HG02759 (cell line): ENCODE results near the gene PILRA.
"Not testable (repeated sequence)": the region's sequence is repeated elsewhere in the genome, so short reads cannot be mapped to it uniquely, and the experiment has no call there.

ENCODE experiments used
- ATAC-seq: cut with Tn5 transposase; IDR thresholded peaks from one replicate; pipeline ENCODE4 v1.9.1; 2021; ENCODE audit warnings: mild to moderate bottlenecking, moderate library complexity; ENCODE audit not compliant: unreplicated experiment

PILRA gene

GRCh38 chr7:100373261-100373831, at the start of gene PILRA:
PILRA (plus strand) TSS chr7:100373487; CDS start chr7:100373657, 170 bp downstream.
- no peak for ATAC-seq

GRCh38 chr7:100324194-100324593, 49.1 kb upstream of the PILRA start:
- ATAC-seq: not testable (repeated sequence)

DNA sequence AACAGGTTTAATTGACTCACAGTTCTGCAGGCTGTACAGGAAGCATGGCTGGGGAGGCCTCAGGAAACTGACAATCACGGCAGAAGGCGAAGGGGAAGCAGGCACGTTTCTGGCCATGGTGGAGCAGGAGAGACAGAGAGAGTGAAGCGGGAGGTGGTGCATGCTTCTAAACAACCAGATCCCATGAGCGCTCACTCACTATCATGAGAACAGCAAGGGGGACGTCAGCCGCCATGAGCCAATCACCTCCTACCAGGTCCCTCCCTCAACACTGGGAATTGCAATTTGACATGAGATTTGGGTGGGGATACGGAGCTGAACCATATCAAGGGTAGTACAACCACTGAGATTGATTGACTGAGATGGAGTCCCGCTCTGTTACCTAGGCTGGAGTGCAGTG, 47.6 kb upstream of the PILRA start:
- not testable (repeated sequence) for ATAC-seq

DNA sequence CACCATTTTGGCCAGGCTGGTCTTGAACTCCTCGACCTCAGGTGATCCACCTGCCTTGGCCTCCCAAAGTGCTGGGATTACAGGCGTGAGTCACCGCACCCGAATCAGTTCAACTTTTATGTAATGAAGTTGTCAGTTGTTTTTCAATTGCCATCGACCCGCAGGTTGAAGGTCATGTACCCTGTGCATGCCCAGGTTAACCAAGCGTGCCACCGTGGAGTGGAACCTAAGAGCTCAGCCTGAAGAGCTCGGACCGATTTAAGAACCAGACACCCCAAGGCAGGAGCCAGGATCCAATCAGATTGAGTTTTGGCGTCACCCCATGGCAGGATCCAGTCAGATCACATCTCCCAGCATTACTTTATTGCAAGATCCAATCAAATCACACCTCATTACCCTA, 46.4 kb upstream of the PILRA start:
- ATAC-seq: not testable (repeated sequence)

- ATAC-seq: peak; percentile 96
Measured at GRCh38 chr7:100335566-100336466, 37.5 kb upstream of the PILRA start.

DNA sequence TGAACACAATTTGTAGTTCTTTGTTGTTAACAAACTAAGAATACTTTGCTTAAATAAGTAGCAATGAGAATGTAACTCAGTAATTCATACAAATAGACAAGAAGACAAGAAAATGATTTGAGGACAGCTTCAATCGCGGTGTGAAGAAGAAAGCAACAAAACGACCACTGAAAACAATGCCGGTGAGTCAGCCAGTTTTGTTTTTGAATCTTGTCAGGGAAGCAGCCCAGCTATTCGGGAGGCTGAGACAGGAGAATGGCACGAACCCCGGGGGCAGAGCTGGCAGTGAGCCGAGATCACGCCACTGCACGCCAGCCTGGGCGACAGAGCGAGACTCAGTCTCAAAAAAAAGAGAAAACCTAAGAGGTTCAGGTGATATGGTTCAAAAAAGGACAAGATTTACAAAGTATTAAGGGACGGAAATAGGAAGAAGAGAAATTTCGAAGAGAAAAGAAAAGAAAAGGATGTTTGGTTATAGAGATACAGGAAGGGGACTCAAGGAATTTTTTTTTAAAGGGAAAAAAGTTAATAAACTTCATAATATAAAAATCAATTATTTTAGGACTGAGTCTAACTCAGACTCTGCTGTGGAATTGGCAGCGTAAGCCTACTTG, 35.1 kb upstream of the PILRA start:
- ATAC-seq: not testable (repeated sequence)

DNA sequence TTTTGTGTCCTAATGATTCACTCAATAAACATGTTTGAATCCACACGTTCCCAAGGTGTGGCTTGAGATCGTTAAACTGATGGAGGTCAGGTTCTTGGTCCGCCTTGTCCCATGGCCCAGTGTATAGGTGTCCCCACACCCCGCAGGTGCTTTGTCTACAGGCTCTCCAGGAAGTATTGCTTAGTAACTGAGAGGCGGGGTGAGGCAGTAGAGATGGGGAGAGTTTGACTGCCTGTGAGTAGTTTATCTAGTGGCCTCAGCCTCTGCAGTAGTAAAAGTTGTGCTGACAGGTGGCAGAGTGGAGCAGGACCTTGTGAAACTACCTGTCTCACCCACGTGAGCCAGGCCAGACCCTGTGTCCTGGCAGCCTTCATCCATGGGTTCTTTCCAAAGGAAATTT, 32.0 kb upstream of the PILRA start:
- not testable (repeated sequence) for ATAC-seq

DNA sequence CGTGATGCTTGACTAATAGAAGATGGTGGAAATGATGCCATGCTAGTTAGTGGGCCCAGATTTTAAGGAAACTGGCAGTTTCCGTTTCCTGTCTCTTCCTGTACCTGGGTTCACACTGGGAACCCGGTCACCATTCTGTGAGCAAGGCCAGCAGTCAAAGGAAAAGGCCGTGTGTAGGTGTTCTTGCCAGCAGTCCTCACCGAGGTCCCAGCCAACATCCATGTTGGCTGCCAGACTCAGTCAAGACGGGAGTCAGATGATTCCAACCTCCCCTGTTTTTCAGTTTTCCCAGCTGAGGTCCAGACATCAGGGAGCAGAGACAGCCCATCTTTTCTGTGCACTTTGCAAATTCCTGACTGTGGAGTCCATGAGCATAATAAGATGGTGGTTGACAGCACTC, 30.5 kb upstream of the PILRA start:
- ATAC-seq: no peak

GRCh38 chr7:100344124-100344559, 29.1 kb upstream of the PILRA start:
- ATAC-seq: not testable (repeated sequence)

- ATAC-seq: peak; percentile 82
Measured at GRCh38 chr7:100344560-100345287, 28.6 kb upstream of the PILRA start.

DNA sequence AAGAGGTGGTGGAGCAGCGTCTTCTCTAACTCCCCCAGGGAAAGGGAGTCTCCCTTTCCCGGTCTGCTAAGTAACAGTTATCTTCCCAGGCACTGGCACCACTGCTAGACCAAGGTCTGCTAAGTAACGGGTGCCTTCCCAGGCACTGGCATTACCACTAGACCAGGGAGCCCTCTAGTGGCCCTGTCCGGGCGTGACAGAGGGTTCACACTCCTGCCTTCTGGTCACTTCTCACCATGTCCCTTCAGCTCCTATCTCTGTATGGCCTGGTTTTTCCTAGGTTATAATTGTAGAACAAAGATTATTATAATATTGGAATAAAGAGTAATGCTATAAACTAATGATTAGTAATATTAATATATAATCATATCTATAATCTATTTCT, 28.0 kb upstream of the PILRA start:
- peak; percentile 37 for ATAC-seq

DNA sequence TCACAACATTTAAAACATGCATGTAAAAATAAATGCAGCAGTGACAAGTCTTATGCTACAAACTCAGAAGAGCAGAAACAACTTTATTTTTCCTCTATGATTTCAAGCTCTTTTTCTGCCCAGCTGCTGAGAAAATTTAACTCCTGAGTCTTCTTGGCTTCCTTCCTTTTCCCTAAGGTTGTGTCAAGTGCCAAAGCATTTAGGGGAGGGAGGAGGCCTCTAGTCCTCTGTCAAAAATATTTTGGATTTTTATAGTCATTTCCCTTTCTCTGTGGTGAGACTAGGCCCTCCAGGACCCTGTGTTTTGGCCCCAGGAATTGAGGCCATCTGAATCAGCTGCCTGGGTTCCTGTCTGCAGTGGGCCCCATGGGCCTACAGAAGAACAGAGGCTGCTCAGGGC, 26.4 kb upstream of the PILRA start:
- no peak for ATAC-seq

GRCh38 chr7:100348805-100349204, 24.5 kb upstream of the PILRA start:
- ATAC-seq: no peak

GRCh38 chr7:100349757-100350156, 23.5 kb upstream of the PILRA start:
- ATAC-seq: no peak

DNA sequence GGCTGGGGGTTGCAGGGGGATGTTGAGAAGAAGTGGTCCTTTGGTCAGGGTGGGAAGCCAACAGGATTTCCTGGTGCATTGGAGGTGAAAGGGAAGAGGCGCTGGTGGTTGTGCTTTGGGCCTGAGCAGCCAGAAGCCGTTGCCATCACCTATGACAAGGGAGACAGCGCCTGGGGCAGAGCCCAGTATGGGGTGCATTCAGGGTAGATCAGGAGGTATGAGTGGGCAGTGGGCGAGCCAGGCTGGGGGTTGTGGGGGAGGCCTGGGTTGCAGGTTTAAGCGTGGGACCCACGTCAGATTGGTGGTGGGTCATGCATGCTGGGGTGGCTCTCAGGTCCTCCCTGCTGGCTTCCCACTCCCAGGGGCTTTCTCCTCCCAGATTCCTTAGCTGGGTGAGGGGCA, 21.6 kb upstream of the PILRA start:
- ATAC-seq: no peak

- not testable (repeated sequence) for ATAC-seq
Measured at GRCh38 chr7:100352230-100352781, 21.0 kb upstream of the PILRA start.

DNA sequence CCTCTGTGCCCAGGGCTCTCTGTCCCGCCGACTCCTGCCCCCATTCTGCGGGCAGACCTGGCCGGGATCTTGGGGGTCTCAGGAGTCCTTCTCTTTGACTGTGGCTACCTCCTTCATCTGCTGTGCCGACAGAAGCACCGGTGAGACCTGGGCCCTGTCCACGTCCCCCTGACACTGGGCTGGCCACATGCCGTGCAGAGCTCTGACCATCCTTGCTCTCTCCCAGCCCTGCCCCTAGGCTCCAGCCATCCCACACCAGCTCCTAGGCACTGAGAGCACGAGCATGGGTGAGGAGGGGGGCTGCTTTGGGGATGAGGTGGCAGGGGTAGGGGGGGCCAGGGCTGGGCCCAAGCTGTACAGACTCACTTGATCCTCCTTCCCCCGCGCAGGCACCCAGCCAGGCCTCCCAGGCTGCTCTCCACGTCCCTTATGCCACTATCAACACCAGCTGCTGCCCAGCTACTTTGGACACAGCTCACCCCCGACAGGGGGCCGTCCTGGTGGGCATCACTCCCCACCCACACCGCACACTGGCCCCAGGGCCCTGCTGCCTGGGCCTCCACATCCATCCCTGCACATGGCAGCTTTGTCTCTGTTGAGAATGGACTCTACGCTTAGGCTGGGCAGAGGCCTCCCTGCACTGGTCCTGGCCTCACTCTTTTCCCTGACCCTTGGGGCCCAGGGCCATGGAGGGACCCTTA, 20.2 kb upstream of the PILRA start:
- no peak for ATAC-seq

DNA sequence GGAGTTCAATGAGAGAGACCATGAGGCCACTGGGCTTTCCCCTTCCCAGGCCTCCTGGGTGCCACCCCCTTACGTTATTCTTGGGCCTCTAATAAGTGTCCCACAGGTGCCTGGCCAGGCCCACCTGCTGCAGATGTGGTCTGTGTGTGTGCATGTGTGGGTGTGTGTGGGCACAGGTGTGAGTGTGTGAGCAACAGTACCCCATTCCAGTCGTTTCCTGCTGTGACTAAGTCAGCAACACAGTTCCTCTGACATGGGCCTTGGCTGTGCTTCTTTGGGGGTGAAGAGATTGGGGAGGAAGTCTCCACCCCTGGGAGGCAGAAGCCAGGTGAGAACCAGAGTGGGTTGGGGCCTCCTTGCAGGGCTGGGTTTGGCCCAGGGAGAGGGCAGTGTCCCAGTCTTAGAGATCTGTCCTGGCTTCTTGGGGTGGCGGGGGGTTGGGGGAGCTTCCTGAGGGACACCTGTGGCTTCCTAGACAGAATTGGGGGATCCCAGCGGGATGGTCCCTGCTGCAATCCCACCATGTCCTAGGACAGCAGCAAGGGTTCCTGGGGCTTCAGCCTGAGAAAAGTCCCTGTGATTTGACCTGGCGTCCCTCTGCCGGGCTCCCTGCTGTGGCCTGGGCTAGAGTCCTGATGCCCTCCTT, 19.5 kb upstream of the PILRA start:
- ATAC-seq: no peak

DNA sequence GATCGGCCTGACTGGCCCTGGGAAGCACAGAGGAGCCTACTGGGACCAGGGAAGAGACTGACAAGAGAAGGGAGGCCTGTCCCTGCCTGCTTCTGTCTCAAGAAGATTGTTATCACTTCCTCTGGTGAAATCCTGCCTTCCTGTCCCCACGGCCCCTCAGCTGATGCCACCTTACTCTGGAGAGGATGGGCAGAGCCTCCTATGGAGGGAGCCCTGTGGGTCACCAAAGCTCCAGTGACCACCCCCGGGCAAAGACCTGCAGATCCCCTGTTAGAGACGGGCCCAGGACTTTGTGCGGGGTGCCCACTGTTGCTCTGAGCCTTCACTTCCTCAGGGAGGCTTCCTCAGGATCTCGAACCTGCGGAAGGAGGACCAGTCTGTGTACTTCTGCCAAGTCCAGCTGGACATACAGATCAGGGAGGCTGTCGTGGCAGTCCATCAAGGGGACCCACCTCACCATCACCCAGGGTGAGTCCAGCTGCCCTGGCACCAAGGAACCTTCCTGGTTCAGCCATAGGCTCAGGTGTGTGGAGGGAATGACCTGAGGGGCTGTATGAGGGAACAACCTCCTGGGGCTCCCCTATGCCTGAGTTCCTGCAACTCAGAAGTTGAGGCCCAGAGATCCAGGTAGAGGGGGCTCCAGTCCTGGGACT, 16.7 kb upstream of the PILRA start:
- ATAC-seq: no peak
